H1 (cell line): ENCODE measurements around the gene MAP3K6. TPM values are rescaled to one million over a fixed set of nuclear protein-coding genes. Genes with fewer than 3 reads are reported as not detected.

ENCODE experiments used
- ASH2L ChIP-seq: fragments of 200-600, 300-600 bp; sonication (generic); IDR thresholded peaks from one replicate; pipeline ENCODE4 v1.7.1; 2017; ENCODE audit warnings: low read length
- CBX5 ChIP-seq: fragments of 300-800, 300-1000 bp; sonication (generic); IDR thresholded peaks from 2 replicates; pipeline ENCODE4 v1.7.1; 2016; ENCODE audit warnings: antibody characterized with exemption, low read length, low read depth
- CTCF ChIP-seq, 3 experiments: IDR thresholded peaks; 1 replicate in 2 of 3; 2 replicates in 1 of 3; pipeline versions ENCODE4 v1.5.1 to v1.6.1; 2011; ENCODE audit warnings: low read length in 3 of 3, mild to moderate bottlenecking in 3 of 3, inconsistent platforms in 2 of 3, low read depth in 1 of 3, moderate library complexity in 1 of 3; ENCODE audit not compliant: insufficient read depth in 1 of 3; ENCODE audit errors: control extremely low read depth in 1 of 3
- JUND ChIP-seq: IDR thresholded peaks from 2 replicates; pipeline ENCODE4 v1.6.1; 2011; ENCODE audit warnings: mild to moderate bottlenecking, improper control_type of control experiment, low read length
- KDM4A ChIP-seq: IDR thresholded peaks from one replicate; pipeline ENCODE4 v1.7.1; 2012; ENCODE audit warnings: low read depth, mild to moderate bottlenecking, moderate library complexity, low read length, inconsistent platforms; ENCODE audit not compliant: severe bottlenecking
- SP4 ChIP-seq: IDR thresholded peaks from 2 replicates; pipeline ENCODE4 v1.6.1; 2012; ENCODE audit warnings: low read length, inconsistent platforms
- TAF1 ChIP-seq: IDR thresholded peaks from 2 replicates; pipeline ENCODE4 v1.6.1; 2011; ENCODE audit warnings: mild to moderate bottlenecking, low read depth, low read length
- TEAD4 ChIP-seq: IDR thresholded peaks from 2 replicates; pipeline ENCODE4 v1.6.1; 2012; ENCODE audit warnings: low read depth, low read length, inconsistent platforms, mixed read lengths
- polyA plus RNA-seq, 7 experiments: library from polyadenylated mRNA; depleted of rRNA in 3 of 7; stranded (reverse) in 5 of 7; unstranded in 2 of 7; fragments of >200 nt in 5 of 7; fragments of 200-250 nt in 2 of 7; gene quantifications; 1 replicate in 5 of 7; 2 replicates in 1 of 7; 4 replicates in 1 of 7; pipeline versions ENCODE4 v1.2.1 to v1.2.3, GENCODE V29; 2011 to 2013; ENCODE audit warnings: missing spikeins in 2 of 7, mixed read lengths in 2 of 7
- total RNA-seq: library from RNA; stranded (reverse); fragmentation: NEBNext Ultra II Directional; extraction: Animal tissue kit (Norgen Biotek cat#: 25700); gene quantifications from 2 replicates; pipeline ENCODE4 v1.2.1, GENCODE V29; 2021
- TF ChIP-seq, protein P1 (sequence below): IDR thresholded peaks from 2 replicates; pipeline ENCODE4 v1.6.1; 2012; ENCODE audit warnings: low read length, inconsistent platforms

The MAP3K6 gene
- total and polyA plus RNA-seq, 2 of the 8 experiments (the other 6 are each of a cell fraction or from before 2014, with no cell fraction given) = 7.4 to 7.6 TPM

DNA sequence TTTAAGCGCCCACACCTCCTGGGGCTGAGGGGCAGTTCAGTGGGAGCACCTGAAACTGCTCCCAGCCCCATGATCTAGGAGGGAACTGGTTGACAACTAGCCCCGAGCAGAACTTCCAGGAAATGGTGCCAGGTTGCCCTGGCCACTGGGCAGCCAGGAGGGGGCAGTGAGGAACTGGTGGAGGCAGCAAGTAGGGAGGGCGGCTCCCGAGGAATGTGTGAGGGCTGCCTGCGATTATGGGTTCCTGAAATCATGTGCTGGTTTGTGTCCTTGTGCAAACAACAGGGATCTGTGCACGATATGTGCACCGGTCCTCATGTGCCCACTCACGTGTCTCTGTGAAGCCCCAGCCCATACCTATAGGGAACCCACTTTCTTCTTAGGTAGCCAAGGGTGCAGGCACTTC lies 35.6 kb upstream of the MAP3K6 start (continued):
- TF ChIP-seq, protein P1, sequence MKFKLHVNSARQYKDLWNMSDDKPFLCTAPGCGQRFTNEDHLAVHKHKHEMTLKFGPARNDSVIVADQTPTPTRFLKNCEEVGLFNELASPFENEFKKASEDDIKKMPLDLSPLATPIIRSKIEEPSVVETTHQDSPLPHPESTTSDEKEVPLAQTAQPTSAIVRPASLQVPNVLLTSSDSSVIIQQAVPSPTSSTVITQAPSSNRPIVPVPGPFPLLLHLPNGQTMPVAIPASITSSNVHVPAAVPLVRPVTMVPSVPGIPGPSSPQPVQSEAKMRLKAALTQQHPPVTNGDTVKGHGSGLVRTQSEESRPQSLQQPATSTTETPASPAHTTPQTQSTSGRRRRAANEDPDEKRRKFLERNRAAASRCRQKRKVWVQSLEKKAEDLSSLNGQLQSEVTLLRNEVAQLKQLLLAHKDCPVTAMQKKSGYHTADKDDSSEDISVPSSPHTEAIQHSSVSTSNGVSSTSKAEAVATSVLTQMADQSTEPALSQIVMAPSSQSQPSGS = no peak
- TF ChIP-seq TEAD4 (peak; percentile 78; the same call in 1 of the 2 replicates), CBX5 (no peak), TAF1 (no peak), ASH2L (no peak), SP4 (no peak), CTCF (IDR thresholded peaks at IDR 0.05; ENCODE audit: control extremely low read depth in 1 of 3, insufficient read depth in 1 of 3, low read depth in 1 of 3, low read length in 3 of 3) (peak; percentile 63 to 85 (median 84)), KDM4A (no peak), JUND (no peak)
